ENCODE measurements around the gene CCL25. TPM values are rescaled to one million over a fixed set of nuclear protein-coding genes. Genes with fewer than 3 reads are reported as not detected.
"Not testable (repeated sequence)": the region's sequence is repeated elsewhere in the genome, so short reads cannot be mapped to it uniquely, and the experiment has no call there.

The CCL25 gene
- total RNA-seq, 2 donors from 2014 or later, result not detected

GRCh38 chr19:8095354-8095886 lies 42.9 kb downstream of the CCL25 start:
- intact Hi-C loops (cut with DNase I), result no loop called here
- no peak for DNase-seq (ENCODE audit: low spot score)
- no peaks in the 10 kb centered on the region for H3K27me3 ChIP-seq (replicated peaks; ENCODE audit: insufficient read depth)
- H3K4me1 ChIP-seq (replicated peaks), result no peaks in the 10 kb centered on the region
- no peak overlapping the region for H3K4me3 ChIP-seq
- 89% methylated on average over 2 of the region's 2 CpGs for WGBS
- no peak for TF ChIP-seq POLR2AphosphoS5 (IDR thresholded peaks at IDR 0.05)
- no peaks in the 10 kb centered on the region for H3K36me3 ChIP-seq
- no peaks in the 10 kb centered on the region for H3K9me3 ChIP-seq
- no peak overlapping the region for H3K27ac ChIP-seq

GRCh38 chr19:8096071-8096470 lies 43.5 kb downstream of the CCL25 start:
- no peaks in the 10 kb centered on the region for H3K36me3 ChIP-seq
- intact Hi-C loops (cut with DNase I), result no loop called here
- 100% methylated on average over 3 of the region's 3 CpGs for WGBS
- no peak for DNase-seq (ENCODE audit: low spot score)
- no peaks in the 10 kb centered on the region for H3K4me1 ChIP-seq (replicated peaks)
- H3K27me3 ChIP-seq (replicated peaks; ENCODE audit: insufficient read depth), result no peaks in the 10 kb centered on the region
- TF ChIP-seq, protein P1, sequence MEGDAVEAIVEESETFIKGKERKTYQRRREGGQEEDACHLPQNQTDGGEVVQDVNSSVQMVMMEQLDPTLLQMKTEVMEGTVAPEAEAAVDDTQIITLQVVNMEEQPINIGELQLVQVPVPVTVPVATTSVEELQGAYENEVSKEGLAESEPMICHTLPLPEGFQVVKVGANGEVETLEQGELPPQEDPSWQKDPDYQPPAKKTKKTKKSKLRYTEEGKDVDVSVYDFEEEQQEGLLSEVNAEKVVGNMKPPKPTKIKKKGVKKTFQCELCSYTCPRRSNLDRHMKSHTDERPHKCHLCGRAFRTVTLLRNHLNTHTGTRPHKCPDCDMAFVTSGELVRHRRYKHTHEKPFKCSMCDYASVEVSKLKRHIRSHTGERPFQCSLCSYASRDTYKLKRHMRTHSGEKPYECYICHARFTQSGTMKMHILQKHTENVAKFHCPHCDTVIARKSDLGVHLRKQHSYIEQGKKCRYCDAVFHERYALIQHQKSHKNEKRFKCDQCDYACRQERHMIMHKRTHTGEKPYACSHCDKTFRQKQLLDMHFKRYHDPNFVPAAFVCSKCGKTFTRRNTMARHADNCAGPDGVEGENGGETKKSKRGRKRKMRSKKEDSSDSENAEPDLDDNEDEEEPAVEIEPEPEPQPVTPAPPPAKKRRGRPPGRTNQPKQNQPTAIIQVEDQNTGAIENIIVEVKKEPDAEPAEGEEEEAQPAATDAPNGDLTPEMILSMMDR (IDR thresholded peaks at IDR 0.05), result no peak
- TF ChIP-seq POLR2A (IDR thresholded peaks at IDR 0.05) (no peak), POLR2AphosphoS5 (IDR thresholded peaks at IDR 0.05) (no peak)
- no peaks in the 10 kb centered on the region for H3K9me3 ChIP-seq
- no peak overlapping the region for H3K27ac ChIP-seq
- H3K4me3 ChIP-seq, result no peak overlapping the region

DNA sequence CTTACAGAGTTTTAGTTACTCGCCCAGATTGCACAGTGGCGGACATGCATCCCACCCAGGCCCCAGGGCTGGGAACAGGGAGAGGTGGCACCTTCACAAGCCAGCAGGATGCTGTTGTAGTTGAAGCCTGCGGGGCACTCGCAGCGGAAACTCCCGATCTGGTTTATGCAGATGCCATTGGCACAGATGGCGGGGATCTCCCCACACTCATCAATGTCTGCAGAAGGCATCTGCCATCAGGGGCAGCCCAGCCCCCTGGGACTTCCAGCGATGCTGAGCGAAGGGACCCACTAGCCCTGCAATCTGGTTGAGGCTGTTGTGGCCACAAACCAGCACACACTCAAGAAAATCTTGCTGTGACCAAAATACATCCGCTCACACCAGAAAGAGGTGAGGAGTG lies 44.6 kb downstream of the CCL25 start:
- TF ChIP-seq POLR2AphosphoS5 (IDR thresholded peaks at IDR 0.05) (no peak), POLR2A (IDR thresholded peaks at IDR 0.05) (no peak)
- TF ChIP-seq, protein P1 (IDR thresholded peaks at IDR 0.05), result no peak
- DNase-seq (ENCODE audit: low spot score), result no peak
- no peaks in the 10 kb centered on the region for H3K36me3 ChIP-seq
- no peaks in the 10 kb centered on the region for H3K27me3 ChIP-seq (replicated peaks; ENCODE audit: insufficient read depth)
- no peaks in the 10 kb centered on the region for H3K4me1 ChIP-seq (replicated peaks)
- H3K4me3 ChIP-seq, result no peak overlapping the region
- H3K27ac ChIP-seq, result no peak overlapping the region
- no peaks in the 10 kb centered on the region for H3K9me3 ChIP-seq
- WGBS, result 94% methylated on average over 10 of the region's 10 CpGs
- intact Hi-C loops (cut with DNase I), result no loop called here

DNA sequence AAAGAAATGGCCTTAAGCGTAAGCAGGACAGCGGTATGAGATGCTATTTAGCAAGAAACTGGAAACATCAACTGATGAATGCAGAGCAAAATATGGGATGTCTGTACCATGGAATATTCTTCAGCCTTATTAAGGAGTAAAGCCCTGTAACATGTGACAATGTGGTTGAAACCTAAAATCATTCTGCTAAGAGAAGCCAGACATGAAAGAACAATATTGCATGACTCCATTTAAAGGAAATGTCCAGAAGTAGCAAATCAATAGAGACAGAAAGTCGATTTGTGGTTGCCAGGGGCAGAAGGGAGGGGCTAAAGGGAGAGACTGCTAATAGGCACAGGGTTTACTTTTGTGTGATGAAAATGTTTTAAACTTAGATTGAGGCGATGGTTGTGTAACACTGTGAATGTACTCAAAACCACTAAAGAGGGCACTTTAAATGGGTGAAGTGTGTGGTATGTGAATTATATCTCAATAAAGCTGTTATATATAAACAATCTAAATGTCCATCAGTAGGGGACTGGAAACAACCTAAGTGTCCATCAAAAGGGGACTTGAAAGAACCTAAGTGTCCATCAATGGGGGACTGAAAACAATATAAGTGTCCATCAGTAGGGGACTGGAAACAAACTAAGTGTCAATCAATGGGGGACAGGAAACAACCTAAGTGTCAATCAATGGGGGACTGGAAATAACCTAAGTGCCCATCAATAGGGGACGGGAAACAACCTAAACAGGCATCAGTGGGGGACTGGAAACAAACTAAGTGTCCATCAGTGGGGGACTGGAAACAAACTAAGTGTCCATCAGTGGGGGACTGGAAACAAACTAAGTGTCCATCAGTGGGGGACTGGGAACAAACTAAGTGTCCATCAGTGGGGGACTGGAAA lies 45.4 kb downstream of the CCL25 start:
- intact Hi-C loops (cut with DNase I), result no loop called here
- no peaks in the 10 kb centered on the region for H3K36me3 ChIP-seq
- H3K27me3 ChIP-seq (replicated peaks; ENCODE audit: insufficient read depth), result no peaks in the 10 kb centered on the region
- no peak overlapping the region for H3K27ac ChIP-seq
- TF ChIP-seq, protein P1 (IDR thresholded peaks at IDR 0.05), result no peak
- no peak for TF ChIP-seq POLR2AphosphoS5 (IDR thresholded peaks at IDR 0.05)
- TF ChIP-seq POLR2A (IDR thresholded peaks at IDR 0.05), result no peak
- H3K4me3 ChIP-seq, result no peak overlapping the region
- WGBS, result 92% methylated on average over 5 of the region's 5 CpGs
- no peaks in the 10 kb centered on the region for H3K4me1 ChIP-seq (replicated peaks)
- H3K9me3 ChIP-seq, result no peaks in the 10 kb centered on the region
- no peak for DNase-seq (ENCODE audit: low spot score)

- no peak for DNase-seq (ENCODE audit: low spot score)
- WGBS, result 93% methylated on average over 4 of the region's 4 CpGs
- TF ChIP-seq POLR2A (IDR thresholded peaks at IDR 0.05) (no peak), POLR2AphosphoS5 (IDR thresholded peaks at IDR 0.05) (no peak)
- TF ChIP-seq, protein P1 (IDR thresholded peaks at IDR 0.05), result no peak
These were observed 48.8 kb downstream of the CCL25 start for GRCh38 chr19:8101311-8101710.

DNA sequence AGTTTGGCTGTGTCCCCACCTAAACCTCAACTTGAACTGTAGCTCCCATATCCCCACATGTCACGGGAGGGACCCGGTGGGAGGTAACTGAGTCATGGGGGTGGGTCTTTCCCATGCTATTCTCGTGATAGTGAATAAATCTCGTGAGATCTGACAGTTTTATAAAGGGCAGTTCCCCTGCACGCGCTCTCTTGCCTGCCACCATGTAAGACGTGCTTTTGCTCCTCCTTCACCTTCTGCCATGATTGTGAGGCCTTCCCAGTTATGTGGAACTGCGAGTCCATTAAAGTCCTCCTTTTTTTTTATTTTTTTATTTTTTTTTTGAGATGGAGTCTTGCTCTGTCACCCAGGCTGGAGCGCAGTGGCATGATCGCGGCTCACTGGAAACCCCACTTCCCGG lies 49.4 kb downstream of the CCL25 start:
- intact Hi-C loops (cut with DNase I), result not testable (repeated sequence)

More at GRCh38 chr19:8101311-8101710, 48.8 kb downstream of the CCL25 start:
- Histone ChIP-seq H3K36me3 (no peaks in the 10 kb centered on the region), H3K4me3 (no peak overlapping the region), H3K4me1 (replicated peaks) (no peaks in the 10 kb centered on the region), H3K9me3 (no peaks in the 10 kb centered on the region), H3K27me3 (replicated peaks; ENCODE audit: insufficient read depth) (no peaks in the 10 kb centered on the region), H3K27ac (no peak overlapping the region)
- intact Hi-C loops (cut with DNase I), result no loop called here

More for the DNA sequence above, 49.4 kb downstream of the CCL25 start:
- not testable (repeated sequence) for H3K9me3 ChIP-seq; H3K27ac ChIP-seq; H3K4me3 ChIP-seq; DNase-seq (ENCODE audit: low spot score); H3K27me3 ChIP-seq (replicated peaks; ENCODE audit: insufficient read depth); H3K36me3 ChIP-seq; H3K4me1 ChIP-seq (replicated peaks)
- WGBS, result 81% methylated on average over 12 of the region's 12 CpGs

Data from prostate gland (tissue), 2 donors.